ENCODE measurements around the gene ANK3.

The ANK3 gene

DNA sequence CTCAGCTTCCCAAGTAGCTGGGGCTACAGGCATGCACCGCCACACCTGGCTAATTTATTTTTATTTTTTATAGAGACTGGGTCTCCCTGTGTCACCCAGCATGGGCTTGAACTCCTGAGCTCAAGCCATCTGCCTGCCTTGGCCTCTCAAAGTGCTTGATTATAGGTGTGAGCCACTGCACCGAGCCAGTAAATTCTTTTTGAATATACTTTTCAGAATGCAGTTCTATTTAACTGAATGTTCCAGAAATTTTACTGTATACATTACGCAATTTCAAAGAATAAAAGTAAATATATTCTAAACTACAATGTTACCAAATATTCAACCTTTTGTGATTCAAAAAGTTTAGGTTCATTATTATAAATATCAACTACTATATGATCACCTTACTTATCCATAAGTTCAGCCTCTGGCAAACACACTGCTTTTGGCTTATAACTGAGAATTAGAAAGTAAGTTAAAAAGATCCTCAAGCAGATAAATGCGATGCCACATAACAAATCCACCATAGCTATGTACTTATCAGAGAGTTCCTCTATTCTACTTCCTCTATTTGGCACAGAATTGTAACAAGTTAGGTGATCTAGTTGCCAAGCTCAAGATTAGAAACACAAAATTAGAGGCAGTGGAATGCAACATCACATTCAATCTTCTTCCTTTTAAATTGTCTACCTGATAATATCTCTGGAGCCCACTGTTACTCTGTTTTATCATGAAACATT lies 118.2 kb downstream of the ANK3 start:
- no peak overlapping the region for H3K4me3 Mint-ChIP-seq
- H3K36me3 Mint-ChIP-seq (ENCODE audit: low read depth) = peaks cover 3% of the 10 kb centered on the region
- H3K27ac Mint-ChIP-seq = no peak overlapping the region
- no peaks in the 10 kb centered on the region for H3K9me3 Mint-ChIP-seq
- TF ChIP-seq, protein P1, sequence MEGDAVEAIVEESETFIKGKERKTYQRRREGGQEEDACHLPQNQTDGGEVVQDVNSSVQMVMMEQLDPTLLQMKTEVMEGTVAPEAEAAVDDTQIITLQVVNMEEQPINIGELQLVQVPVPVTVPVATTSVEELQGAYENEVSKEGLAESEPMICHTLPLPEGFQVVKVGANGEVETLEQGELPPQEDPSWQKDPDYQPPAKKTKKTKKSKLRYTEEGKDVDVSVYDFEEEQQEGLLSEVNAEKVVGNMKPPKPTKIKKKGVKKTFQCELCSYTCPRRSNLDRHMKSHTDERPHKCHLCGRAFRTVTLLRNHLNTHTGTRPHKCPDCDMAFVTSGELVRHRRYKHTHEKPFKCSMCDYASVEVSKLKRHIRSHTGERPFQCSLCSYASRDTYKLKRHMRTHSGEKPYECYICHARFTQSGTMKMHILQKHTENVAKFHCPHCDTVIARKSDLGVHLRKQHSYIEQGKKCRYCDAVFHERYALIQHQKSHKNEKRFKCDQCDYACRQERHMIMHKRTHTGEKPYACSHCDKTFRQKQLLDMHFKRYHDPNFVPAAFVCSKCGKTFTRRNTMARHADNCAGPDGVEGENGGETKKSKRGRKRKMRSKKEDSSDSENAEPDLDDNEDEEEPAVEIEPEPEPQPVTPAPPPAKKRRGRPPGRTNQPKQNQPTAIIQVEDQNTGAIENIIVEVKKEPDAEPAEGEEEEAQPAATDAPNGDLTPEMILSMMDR (IDR thresholded peaks at IDR 0.05; ENCODE audit: unreplicated experiment in 3 of 3) = no peak
- H3K4me1 Mint-ChIP-seq = no peaks in the 10 kb centered on the region
- H3K27me3 Mint-ChIP-seq (ENCODE audit: low read depth) = no peaks in the 10 kb centered on the region

DNA sequence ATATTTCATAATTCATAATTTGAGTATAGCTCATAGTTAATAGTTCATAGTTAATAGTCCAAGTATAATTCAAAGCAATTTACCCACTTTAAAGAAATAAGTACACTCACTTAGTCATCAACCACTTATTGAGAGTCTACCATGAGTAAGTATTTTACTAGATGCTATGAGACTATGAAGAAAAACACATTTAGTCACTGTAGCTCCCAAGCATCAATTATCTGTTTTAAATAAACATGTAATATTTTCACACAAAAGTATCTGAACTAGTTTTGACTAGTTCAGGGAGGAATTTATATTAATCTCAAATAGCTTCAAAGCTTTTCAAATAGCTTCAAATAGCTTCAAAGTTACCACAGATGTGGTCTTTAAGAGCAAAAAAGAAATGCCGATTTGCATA lies 119.2 kb downstream of the ANK3 start:
- Mint-ChIP-seq H3K4me3 (no peak overlapping the region), H3K27ac (no peak overlapping the region), H3K9me3 (no peaks in the 10 kb centered on the region), H3K27me3 (ENCODE audit: low read depth) (no peaks in the 10 kb centered on the region), H3K4me1 (no peaks in the 10 kb centered on the region), H3K36me3 (ENCODE audit: low read depth) (peaks cover 3% of the 10 kb centered on the region)
- TF ChIP-seq, protein P1 (IDR thresholded peaks at IDR 0.05; ENCODE audit: unreplicated experiment in 3 of 3) = no peak

DNA sequence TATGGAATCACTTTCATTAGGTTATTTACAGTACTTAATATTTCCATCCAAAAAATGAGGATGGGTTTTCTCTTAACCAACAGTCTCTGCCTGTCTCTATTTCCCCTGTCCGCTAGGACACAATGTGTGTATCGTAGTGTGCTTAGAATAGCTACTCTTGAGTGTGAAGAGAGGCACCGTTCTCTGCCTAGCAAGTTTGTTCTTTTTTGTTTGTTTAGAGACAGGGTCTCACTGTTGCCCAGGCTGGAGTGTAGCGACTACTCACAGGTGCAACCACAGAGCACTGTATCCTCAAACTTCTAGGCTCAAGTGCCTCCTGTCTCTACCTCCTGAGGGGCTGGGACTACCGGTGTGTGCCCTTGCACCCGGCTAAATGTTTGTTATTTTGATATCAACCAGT lies 121.9 kb downstream of the ANK3 start:
- TF ChIP-seq, protein P1 (IDR thresholded peaks at IDR 0.05; ENCODE audit: unreplicated experiment in 3 of 3) = no peak
- Mint-ChIP-seq H3K27me3 (ENCODE audit: low read depth) (no peaks in the 10 kb centered on the region), H3K9me3 (no peaks in the 10 kb centered on the region), H3K4me1 (no peaks in the 10 kb centered on the region), H3K4me3 (no peak overlapping the region), H3K27ac (no peak overlapping the region), H3K36me3 (ENCODE audit: low read depth) (peaks cover 6% of the 10 kb centered on the region)

DNA sequence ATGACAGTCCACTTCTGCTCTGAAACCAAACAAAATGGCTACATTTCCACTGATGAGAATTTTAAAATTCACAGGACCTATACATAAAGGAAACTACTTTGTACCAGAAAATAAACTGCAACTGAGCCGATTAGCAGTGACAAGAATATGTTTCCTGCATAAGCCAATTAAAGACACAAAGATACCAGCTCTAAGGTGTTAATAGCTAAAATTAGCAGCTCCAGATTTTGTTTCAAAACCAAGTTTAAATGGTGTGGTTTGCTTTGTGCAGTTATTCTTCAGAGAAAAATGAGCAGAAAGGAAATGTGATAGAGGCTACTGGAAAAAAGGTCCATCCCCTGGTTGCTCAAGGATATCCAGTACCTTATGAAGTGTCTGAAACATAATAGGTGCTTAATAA lies 123.2 kb downstream of the ANK3 start:
- Mint-ChIP-seq H3K36me3 (ENCODE audit: low read depth) (peaks cover 8% of the 10 kb centered on the region), H3K27ac (no peak overlapping the region), H3K4me1 (no peaks in the 10 kb centered on the region), H3K27me3 (ENCODE audit: low read depth) (no peaks in the 10 kb centered on the region), H3K4me3 (no peak overlapping the region), H3K9me3 (no peaks in the 10 kb centered on the region)
- TF ChIP-seq, protein P1 (IDR thresholded peaks at IDR 0.05; ENCODE audit: unreplicated experiment in 3 of 3) = no peak

DNA sequence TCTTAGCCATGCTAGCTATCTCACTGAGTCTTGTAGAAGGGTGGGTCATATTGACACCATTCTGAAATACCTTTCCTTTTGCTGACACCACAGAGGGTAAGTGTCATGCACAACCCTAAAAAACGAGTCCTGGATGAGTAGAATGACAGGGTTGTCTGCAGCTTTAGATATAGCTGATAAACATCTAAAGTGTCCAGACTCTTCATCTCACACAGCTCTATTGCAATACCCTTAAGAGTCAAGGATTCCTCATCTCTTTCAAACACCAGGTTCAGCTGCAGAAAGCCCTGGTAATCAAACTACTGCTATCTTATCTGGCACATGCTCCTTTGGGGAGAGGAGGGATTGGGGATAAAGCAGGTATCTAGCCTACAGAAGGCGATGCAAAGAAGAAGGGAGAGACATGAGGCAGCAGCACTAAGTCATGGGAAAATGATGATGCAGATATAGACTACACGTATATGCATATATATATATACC lies 127.0 kb downstream of the ANK3 start:
- H3K4me1 Mint-ChIP-seq = peaks cover 12% of the 10 kb centered on the region
- no peak overlapping the region for H3K27ac Mint-ChIP-seq
- H3K9me3 Mint-ChIP-seq = no peaks in the 10 kb centered on the region
- H3K36me3 Mint-ChIP-seq (ENCODE audit: low read depth) = peaks cover 8% of the 10 kb centered on the region
- TF ChIP-seq, protein P1 (IDR thresholded peaks at IDR 0.05; ENCODE audit: unreplicated experiment in 3 of 3) = no peak
- no peak overlapping the region for H3K4me3 Mint-ChIP-seq
- no peaks in the 10 kb centered on the region for H3K27me3 Mint-ChIP-seq (ENCODE audit: low read depth)

DNA sequence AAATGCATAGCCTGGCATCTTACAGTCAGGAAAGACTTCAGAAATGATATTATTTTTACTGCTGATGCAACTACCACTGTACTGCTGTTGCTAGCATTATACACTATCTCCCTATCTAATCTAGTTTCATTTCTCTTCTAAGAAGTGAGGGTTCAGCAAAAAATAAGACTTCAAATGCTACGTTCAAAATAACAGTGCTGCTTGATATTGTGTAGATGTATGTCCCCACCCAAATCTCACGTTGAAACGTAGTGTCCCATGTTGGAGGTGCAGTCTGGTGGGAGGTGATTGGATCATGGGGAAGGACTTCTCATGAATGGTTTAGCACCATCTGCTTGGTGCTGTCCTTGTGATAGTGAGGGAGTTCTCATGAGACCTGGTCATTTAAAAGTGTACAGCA lies 129.4 kb downstream of the ANK3 start:
- Mint-ChIP-seq H3K4me1 (peaks cover 16% of the 10 kb centered on the region), H3K36me3 (ENCODE audit: low read depth) (peaks cover 8% of the 10 kb centered on the region), H3K27me3 (ENCODE audit: low read depth) (no peaks in the 10 kb centered on the region), H3K4me3 (no peak overlapping the region), H3K9me3 (no peaks in the 10 kb centered on the region), H3K27ac (peak overlapping the region in 1 of 3 experiments; percentile 32)
- TF ChIP-seq, protein P1 (IDR thresholded peaks at IDR 0.05; ENCODE audit: unreplicated experiment in 3 of 3) = no peak

Measured in nephron (organoid).